GM21515 (cell line): ENCODE measurements around the gene SFRP5.

ENCODE experiments used
- ATAC-seq: cut with Tn5 transposase; IDR thresholded peaks from one replicate; pipeline ENCODE4 v1.9.1; 2021; ENCODE audit not compliant: unreplicated experiment

Gene SFRP5

DNA sequence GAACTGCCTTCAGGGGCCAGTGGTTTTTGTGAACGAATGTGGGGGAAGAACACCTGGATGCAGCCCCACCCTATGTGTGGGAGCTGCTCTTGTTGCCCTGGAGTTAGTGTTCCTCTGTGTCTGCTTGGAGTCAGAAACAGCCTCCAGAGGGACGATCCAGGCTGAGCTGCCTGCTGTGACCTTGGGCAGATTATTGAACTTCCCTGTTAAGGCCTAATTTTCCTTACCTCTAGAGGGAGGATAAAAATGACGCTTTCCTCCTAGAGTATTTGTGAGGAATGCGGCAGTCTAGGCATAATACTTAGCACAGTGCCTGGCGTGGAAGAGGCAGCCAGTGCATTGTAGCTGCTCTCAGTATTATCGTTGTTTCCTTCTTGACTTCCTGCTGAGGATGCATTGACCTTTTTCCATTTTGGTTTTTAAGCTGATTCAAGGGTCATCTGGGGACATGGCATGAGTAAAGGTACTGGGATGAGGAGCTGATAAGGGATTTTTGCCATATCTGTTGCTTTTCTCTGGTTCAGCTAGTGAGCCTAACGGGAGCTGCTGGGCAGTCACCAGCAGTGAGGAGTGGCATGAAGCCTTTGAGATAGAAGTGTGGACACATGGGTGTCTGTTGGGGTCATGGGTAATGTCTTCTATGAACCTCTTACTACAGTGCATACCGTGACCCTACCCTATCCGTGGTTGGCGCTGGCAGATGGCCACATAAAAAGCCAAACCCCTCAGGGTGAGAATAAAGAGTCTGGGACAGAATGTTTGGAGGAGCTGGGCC is 28.4 kb downstream of the SFRP5 start:
- no peak for ATAC-seq

- no peak for ATAC-seq
Measured at GRCh38 chr10:97740613-97741012, 31.2 kb downstream of the SFRP5 start.

DNA sequence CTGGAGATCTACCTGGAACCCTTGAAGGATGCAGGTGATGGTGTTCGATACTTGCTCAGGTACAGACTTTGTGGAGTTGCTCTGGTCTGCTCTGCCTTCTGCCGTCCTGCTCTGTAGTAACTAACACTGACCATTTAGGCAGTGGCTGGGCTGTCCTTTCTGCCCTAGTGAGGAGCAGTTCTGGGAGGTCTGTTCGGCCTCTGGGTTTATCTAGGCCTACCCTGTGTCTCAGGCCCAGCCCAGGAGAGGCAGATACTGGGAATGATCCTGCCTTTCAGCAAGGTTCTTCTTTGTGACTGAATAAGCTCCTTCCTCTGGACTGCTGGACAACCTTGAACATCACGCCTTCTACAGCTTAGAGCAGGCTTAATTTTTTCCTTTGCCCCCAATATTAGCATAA is 33.2 kb downstream of the SFRP5 start:
- ATAC-seq: no peak

- ATAC-seq: no peak
Measured at GRCh38 chr10:97737770-97738265, 34.0 kb downstream of the SFRP5 start.

DNA sequence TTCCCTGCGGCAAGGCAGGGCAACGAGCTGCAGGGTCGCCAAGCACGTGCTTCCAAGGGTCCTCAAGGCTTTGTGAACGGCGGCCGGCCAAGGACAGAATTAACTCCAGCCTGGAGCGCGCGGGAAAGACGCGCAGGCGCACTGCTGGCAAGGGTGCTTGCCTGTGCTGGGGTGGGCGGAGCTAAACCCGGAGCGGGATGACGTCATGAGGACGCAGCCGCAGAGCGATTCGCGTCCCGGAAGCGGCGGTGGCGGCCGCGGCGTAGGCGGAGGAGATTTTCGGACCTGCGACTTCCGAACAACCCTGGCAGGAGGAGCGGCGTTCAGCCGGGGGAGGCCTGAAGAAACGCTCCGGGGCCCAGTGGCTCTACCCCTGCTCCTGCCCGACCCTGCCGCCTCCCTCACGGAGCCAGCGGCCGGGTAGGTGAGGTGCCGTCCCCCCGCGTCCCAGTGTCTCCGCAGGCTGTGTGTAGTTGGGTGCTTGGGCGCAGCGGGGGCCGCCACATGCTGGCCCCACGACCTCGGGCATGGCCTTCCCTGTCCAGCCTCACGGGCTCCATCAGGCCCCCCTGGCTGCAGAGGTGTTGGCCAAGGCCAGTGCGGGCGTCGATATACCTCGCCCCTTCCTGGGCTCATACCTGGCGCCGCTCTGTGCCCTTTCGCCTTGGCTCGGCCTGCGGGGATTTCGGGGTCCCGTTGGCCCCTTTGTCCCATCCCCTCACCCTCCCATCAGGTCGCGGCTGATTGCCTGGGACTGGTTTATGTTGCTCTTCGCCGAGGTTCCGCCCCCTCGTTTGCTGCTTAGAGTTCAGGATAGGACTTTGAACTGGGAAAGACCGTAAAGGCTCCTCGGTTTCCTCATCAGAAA is 34.7 kb downstream of the SFRP5 start, which contains the start of gene ZFYVE27:
ZFYVE27 (plus strand) TSS at position 227 of the 868 bp plus-strand sequence. CDS start 1,350 bp downstream, outside the sequence.
- peak; percentile 78 for ATAC-seq

DNA sequence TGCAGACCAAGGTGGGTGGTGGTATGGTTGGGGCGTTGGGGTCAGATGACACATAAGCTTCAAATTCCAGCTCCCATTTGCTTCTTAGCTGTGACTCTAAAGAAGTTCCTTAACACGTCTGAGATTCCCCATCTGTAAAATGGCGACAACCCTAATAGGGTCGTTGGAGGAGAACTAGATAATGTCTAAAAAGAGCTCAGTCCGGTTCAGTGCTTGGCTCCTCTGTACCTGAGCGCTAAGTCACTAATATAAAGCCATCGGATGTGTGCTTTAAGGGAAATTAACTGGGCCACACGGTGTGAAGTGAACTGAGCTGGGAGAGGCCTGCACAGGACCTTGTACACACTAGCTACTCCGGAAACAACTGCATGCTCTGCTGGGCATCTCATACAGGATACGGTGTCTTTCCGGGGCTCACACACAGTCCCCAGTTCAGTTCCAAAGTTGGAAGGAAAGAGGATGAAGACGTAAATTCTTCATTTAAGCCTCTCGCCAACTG is 35.3 kb downstream of the SFRP5 start:
- peak; percentile 29 for ATAC-seq

- ATAC-seq: no peak
Measured at GRCh38 chr10:97734021-97734420, 37.8 kb downstream of the SFRP5 start.

- no peak for ATAC-seq
Measured at GRCh38 chr10:97733256-97733655, 38.5 kb downstream of the SFRP5 start.

- ATAC-seq: no peak
Measured at GRCh38 chr10:97732052-97732359, 39.8 kb downstream of the SFRP5 start.

DNA sequence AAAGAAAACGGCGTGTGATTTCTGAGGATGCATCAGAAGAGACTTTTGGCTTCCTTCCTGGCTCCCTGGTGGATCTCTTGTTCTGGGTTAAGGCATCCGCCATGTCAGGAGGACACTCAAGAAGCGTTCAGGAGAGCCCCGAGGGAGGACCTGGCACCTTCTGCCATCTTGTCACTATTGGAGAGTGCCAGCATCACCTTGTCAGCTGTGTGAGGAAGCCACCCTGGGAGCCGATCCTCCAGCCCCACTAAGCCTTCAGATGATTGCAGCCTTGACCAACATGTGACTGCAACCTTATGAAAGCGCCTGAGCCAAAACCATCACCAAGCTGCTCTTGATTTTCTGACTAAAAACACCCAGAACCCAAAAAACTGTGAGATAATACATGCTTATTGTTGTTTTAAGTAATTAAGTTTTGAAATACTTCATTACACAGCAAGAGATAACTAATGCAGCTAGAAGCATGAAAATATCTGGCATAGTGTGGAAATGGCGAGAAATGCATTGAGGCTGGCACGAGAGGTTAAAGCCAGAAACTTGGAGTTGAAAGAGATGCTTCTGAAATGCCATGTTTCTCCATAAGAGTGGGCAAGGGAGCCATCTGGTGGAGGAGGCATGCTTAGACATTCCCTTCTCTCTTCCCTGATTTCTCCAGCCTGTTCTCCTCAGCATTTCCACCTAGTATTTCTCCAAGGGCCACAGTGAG is 40.3 kb downstream of the SFRP5 start:
- ATAC-seq: no peak

GRCh38 chr10:97729014-97729413 is 42.8 kb downstream of the SFRP5 start:
- ATAC-seq: no peak

- no peak for ATAC-seq
Measured at GRCh38 chr10:97726636-97727178, 45.1 kb downstream of the SFRP5 start.

DNA sequence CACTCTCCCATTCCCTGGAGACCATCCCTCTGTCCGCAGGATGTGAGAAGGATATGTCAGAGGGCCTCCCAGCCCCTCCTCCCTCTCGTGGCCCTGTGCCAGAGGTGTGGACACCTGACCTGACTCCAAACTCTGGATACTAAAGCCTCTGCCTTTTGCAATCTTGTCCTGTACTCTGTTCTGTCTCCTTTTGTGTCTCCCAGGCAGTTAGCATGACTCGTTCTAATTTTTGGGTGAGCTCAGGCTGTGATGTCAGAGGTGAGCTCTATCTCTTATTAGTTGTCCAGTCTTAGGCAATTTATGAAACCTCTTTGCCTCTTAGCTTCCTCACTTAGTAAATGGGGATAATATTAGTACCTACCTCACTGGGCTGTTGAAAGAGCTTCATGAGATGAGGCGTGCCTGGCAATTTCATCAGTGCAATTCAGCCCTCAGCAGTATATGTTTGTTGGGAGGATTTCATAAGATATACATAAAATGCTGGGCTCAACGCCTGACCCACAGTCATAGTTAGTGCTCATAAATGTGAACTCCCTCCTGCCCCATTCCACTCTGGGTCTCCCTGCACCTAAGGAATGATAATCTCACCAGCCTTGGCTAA is 47.4 kb downstream of the SFRP5 start:
- no peak for ATAC-seq

DNA sequence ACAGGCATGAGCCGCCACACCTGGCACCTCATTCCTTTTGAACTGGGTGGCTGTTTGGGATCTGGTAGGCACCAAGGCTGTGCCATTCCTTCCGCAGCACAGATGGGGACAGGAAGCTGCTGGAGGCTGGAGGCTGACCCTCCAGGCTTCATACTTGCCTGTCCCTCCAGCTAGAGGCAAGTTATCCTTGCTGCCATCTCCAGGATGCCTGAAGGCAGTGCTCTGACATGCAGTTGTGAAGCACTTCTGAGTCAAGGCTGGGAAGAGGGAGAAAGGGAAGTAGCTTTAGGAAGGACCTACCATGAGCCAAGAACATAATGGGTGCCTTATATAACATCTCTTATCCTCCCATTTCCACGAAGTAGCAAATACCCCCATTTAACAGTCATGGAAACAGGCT is 48.8 kb downstream of the SFRP5 start:
- no peak for ATAC-seq

DNA sequence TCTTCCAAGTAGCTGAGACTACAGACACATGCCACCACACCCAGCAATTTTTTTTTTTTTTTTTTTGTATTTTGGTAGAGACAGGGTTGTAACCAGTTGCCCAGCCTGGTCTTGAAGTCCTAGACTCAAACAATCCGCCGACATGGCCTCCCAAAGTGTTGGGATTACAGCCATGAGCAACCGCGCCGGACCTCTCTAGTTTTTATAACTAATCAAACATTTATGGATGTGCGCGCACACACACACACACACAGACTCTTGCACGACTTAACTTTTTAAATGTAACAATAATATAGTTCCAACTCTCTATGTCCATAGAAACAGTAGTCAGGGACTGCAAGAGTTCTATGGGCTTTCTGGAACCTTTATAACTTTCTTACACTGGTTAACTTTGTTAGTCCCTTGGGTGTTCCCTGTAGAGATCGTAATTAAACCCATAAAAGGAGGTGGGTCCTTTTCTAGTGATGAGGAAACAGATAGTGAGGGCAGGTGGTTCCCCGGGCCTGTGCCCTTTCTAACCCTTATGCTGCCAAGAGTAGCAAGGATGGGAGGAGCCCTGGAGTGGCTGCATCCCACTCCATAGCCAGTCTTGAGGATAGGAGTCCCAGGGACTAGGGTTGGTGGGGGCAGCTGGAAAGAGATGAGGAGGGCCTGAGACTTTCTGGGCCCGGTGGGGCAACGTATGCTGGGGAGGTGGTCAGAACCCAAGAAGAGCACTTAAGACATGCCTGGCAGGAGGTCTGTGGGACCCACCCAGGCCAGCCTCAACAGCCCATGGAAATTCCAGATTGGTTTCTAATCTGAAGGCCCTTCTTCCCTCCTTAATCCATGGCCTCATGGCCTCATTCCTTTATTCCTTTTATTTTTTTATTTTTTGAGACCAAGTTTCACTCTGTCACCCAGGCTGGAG is 49.7 kb downstream of the SFRP5 start:
- ATAC-seq: no peak

- ATAC-seq: no peak
Measured at GRCh38 chr10:97719602-97720001, 52.2 kb downstream of the SFRP5 start.

- ATAC-seq: no peak
Measured at GRCh38 chr10:97718659-97719142, 53.1 kb downstream of the SFRP5 start.

DNA sequence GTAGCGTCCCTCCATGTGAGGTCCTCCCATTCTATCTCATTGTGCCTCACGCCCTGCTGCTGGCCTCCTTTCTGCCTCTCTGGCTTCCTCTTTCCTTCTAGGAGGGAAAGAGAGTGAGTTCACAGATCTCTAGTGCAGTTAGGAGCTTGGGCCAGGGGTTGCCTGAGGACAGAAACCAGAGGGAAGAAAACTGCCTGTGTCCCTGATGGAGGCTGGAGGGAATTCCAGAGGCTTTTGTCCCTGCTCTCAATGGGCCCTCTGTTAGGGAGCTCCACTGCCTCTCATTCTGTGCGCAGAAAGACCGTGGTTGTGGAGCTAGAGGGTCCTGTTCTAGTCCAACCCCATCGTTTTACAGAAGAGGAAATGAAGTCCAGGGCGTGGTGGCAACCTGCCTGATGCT is 53.6 kb downstream of the SFRP5 start:
- ATAC-seq: no peak

GRCh38 chr10:97717627-97718026 is 54.2 kb downstream of the SFRP5 start:
- no peak for ATAC-seq
